Progenitor cell of endocrine pancreas (in vitro differentiated cells): Measurements from ENCODE around the gene RTP5. TPM values are rescaled to one million over a fixed set of nuclear protein-coding genes. Genes with fewer than 3 reads are reported as not detected.
"Not testable (repeated sequence)": the region's sequence is repeated elsewhere in the genome, so short reads cannot be mapped to it uniquely, and the experiment has no call there.

Experiments
- DNase-seq: peaks from one replicate; pipeline ENCODE4 v3.0.0; 2021; ENCODE audit warnings: low spot score; ENCODE audit not compliant: unreplicated experiment
- H3K27ac Mint-ChIP-seq: 2 replicates; pipeline ENCODE4 v1.8.0; 2021; ENCODE audit warnings: mild to moderate bottlenecking, moderate library complexity, mixed read lengths
- H3K27me3 Mint-ChIP-seq: 2 replicates; pipeline ENCODE4 v1.8.0; 2021; ENCODE audit warnings: mixed read lengths
- H3K36me3 Mint-ChIP-seq: 2 replicates; pipeline ENCODE4 v1.8.0; 2022; ENCODE audit warnings: mixed read lengths; ENCODE audit not compliant: insufficient read depth
- H3K4me1 Mint-ChIP-seq: 2 replicates; pipeline ENCODE4 v1.8.0; 2021; ENCODE audit warnings: low read depth, mixed read lengths
- H3K4me3 Mint-ChIP-seq: 2 replicates; pipeline ENCODE4 v1.8.0; 2021; ENCODE audit warnings: low read depth, mild to moderate bottlenecking, moderate library complexity, mixed read lengths
- H3K9me3 Mint-ChIP-seq: 2 replicates; pipeline ENCODE4 v1.8.0; 2021; ENCODE audit warnings: low read depth, mixed read lengths
- CTCF ChIP-seq: fragments of 200-600 bp; sonication (generic); IDR thresholded peaks from one replicate; pipeline ENCODE4 v1.5.0; 2021; ENCODE audit warnings: antibody characterized with exemption, mild to moderate bottlenecking; ENCODE audit not compliant: unreplicated experiment
- total RNA-seq: library from RNA; stranded (reverse); gene quantifications from 2 replicates; pipeline ENCODE4 v1.2.1, GENCODE V29; 2021

Gene RTP5
- total RNA-seq, 1 donor from 2014 or later = not detected

GRCh38 chr2:241911551-241911950 lies 42.0 kb downstream of the RTP5 start:
- no peak for TF ChIP-seq CTCF

GRCh38 chr2:241912021-241912555 lies 42.6 kb downstream of the RTP5 start:
- peaks cover 2% of the 10 kb centered on the region for H3K36me3 Mint-ChIP-seq
- peaks cover 2% of the 10 kb centered on the region for H3K4me1 Mint-ChIP-seq
- H3K27ac Mint-ChIP-seq = no peak overlapping the region
- peaks cover 13% of the 10 kb centered on the region for H3K27me3 Mint-ChIP-seq
- H3K4me3 Mint-ChIP-seq = no peak overlapping the region
- TF ChIP-seq CTCF = no peak
- DNase-seq = no peak
- peaks cover 14% of the 10 kb centered on the region for H3K9me3 Mint-ChIP-seq

More at GRCh38 chr2:241911551-241911950, 42.0 kb downstream of the RTP5 start:
- Mint-ChIP-seq H3K4me1 (peaks cover 4% of the 10 kb centered on the region), H3K36me3 (peaks cover 2% of the 10 kb centered on the region), H3K27me3 (peaks cover 11% of the 10 kb centered on the region), H3K4me3 (no peak overlapping the region), H3K9me3 (peaks cover 12% of the 10 kb centered on the region), H3K27ac (no peak overlapping the region)
- DNase-seq = no peak

GRCh38 chr2:241913703-241914102 lies 44.2 kb downstream of the RTP5 start:
- H3K4me1 Mint-ChIP-seq = no peaks in the 10 kb centered on the region
- DNase-seq = no peak
- no peak for TF ChIP-seq CTCF
- H3K36me3 Mint-ChIP-seq = peaks cover 2% of the 10 kb centered on the region
- no peak overlapping the region for H3K27ac Mint-ChIP-seq
- no peak overlapping the region for H3K4me3 Mint-ChIP-seq
- H3K27me3 Mint-ChIP-seq = peaks cover 22% of the 10 kb centered on the region
- H3K9me3 Mint-ChIP-seq = peaks cover 25% of the 10 kb centered on the region

- Mint-ChIP-seq H3K36me3 (peaks cover 2% of the 10 kb centered on the region), H3K9me3 (peaks cover 25% of the 10 kb centered on the region), H3K4me1 (no peaks in the 10 kb centered on the region), H3K4me3 (no peak overlapping the region), H3K27me3 (peaks cover 16% of the 10 kb centered on the region), H3K27ac (no peak overlapping the region)
- no peak for TF ChIP-seq CTCF
- DNase-seq = no peak
Observed at GRCh38 chr2:241914542-241914941, 45.0 kb downstream of the RTP5 start.

GRCh38 chr2:241921631-241922030 lies 52.1 kb downstream of the RTP5 start:
- not testable (repeated sequence) for H3K4me1 Mint-ChIP-seq, H3K36me3 Mint-ChIP-seq, DNase-seq, H3K27ac Mint-ChIP-seq, H3K4me3 Mint-ChIP-seq
- Mint-ChIP-seq H3K27me3 (peaks cover 27% of the 10 kb centered on the region), H3K9me3 (peaks cover 12% of the 10 kb centered on the region)

- Mint-ChIP-seq H3K27me3 (peaks cover 28% of the 10 kb centered on the region), H3K4me3 (no peak overlapping the region), H3K27ac (no peak overlapping the region), H3K9me3 (peaks cover 8% of the 10 kb centered on the region), H3K36me3 (no peaks in the 10 kb centered on the region), H3K4me1 (peaks cover 3% of the 10 kb centered on the region)
- DNase-seq = no peak
- TF ChIP-seq CTCF = no peak
Observed at GRCh38 chr2:241922411-241922810, 52.9 kb downstream of the RTP5 start.

GRCh38 chr2:241922816-241923601 lies 53.5 kb downstream of the RTP5 start:
- not testable (repeated sequence) for H3K36me3 Mint-ChIP-seq, DNase-seq, H3K9me3 Mint-ChIP-seq, H3K27ac Mint-ChIP-seq, H3K4me3 Mint-ChIP-seq, H3K4me1 Mint-ChIP-seq
- H3K27me3 Mint-ChIP-seq = peaks cover 23% of the 10 kb centered on the region
